ENCODE data around the gene OLAH.

OLAH gene

DNA sequence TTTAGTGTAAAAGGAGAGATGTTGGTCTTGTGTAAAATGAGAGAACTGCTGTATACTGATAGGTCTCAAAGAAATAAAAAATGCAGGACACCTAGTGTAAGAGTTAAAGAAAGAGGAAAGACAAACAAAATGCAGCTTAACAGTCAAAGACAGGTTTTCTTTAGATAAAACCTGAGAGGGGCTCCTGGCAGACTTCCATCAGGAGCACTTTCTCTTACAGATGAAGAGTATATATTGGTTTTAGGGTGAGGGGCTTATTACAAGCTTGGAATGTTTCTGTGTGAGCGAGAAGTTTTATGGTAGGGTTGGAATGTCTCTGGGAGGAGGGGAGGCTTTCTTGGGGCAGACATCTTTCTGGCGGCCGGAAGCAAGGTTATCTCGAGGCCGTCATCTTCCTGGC lies 28.6 kb downstream of the OLAH start:
- DNase-seq: no peak

DNA sequence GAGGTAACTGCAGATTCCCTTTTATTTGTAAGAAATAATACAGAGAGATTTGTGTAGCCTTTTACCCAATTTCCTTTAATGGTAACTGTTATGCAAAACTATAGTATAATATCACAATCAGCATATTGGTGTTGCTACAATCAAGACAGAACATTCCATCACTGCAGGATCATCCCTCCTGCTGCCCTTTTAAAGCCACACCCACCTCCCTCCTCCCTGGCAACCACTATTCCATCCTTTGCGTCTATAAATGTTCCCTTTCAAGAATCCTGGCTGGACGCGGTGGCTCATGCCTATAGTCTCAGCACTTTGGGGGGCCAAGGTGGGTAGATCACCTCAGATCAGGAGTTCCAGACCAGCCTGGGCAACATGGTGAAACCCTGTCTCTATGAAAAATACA lies 31.7 kb downstream of the OLAH start:
- DNase-seq: no peak

DNA sequence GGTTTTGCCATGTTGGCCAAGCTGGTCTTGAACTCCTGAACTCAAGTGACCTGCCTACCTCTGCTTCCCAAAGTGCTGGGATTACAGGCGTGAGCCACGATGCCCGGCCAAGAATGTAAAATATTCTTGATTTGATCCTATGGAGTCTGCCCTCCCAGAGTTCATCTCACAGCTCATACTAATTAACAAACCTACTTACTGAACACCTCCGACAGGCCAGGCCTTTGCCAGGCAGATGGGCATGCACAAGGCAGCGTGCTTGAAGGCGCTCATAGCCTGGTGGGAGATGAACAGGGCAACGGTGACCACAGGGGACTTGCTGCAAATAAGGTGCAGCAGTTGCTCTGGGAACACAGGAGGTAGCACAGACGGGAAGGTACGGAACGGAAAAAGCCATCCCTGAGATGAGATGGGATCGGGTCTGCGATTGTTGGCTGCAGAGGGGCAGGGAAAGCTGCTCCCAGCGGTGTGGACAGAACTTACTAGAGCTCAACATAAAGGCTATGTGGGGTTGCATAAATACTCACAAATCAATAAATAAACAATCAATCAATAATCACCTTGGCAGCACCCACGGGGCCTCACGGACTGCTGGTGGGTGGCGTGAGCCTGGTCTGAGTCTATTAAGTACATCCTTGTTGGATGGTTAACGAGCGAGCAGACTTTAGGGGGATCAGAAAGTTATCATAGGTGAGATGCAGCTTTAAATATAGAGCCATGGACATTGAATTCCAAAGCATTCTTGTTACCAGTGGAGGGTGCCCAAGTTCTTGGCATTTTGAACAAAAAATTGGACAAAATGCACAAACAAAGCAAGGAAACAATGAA lies 40.1 kb downstream of the OLAH start:
- DNase-seq: no peak

DNA sequence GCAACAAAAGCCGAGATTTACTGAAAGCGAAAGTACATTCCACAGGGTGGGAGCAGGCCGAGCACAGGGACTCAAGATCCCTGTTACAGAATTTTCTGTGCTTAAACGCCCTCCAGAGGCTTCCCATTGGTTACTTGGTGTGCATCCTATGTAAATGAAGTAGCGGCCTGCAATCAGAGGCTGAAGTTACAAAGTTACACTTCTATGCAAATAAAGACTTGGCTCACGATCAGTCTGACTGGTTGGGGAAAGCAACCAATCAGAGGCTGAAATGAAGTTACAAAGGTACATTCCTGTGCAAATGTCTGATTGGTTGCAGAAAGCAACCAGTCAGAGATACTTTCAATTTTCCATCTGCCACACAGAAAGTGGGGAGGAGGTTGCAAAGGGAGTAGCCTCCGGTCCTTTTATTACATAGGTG lies 40.8 kb downstream of the OLAH start:
- DNase-seq: no peak

DNA sequence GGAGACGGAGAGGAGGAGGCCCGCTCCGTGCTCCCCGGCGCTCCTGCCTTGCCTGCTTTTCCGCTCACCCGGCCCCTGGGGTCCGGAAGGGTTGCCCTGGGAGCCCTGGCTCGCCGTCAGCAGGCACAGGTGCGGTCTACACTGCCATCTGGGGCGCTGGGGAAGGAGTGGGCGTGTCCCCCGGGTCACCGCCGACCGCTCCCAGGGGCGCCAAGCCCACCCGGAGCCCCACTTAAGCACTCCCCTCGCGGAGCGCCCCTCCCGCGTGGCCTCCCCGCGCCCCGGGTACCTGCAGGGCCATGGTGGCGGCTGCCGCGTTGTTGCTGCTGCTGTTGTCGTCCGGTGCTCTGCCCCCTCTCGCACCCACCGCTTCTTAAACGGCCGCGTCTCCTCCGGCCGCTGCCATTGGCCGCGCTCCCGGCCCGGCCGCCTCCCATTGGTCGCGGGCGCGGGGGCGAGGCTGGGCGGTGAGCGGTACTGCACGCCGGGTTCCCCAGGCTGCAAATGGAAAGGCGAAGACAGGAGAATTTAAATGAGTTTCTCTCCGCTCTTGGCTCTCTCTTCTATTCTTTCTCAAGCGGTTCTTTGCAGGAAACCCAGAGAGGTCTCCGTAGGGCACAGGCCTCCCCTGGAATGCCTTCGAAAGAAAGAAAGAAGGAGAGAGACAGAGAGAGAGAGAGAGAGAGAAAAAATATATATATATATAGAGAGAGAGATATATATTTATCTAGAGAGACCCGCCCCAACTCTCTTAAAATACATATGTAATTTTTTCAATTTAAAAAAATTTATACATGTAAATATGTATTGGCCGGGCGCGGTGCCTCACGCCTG lies 44.9 kb downstream of the OLAH start, which contains the start of gene ACBD7:
ACBD7 (minus strand) TSS at position 349 of the 834 bp plus-strand sequence; CDS start at position 301, 48 bp downstream.
- peak; percentile 66 to 69 for DNase-seq

DNA sequence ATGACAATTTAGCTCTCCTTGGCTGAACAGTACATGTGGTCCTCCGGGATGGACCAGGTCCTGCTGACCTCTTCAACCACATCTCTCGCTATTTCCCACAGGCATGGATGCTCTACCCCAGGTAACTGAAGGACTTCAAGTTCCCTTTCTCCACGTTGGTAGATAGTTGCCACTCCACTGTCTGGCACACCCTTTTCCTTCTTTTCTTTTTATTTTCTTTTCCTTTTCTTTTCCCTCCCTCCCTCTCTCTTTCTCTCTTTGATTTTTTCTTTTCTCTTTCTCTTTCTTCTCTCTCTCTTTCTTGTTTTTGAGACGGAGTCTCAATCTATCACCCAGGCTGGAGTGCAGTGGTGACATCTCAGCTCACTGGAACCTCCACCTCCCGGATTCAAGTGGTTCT lies 47.7 kb downstream of the OLAH start:
- no peak for DNase-seq

DNA sequence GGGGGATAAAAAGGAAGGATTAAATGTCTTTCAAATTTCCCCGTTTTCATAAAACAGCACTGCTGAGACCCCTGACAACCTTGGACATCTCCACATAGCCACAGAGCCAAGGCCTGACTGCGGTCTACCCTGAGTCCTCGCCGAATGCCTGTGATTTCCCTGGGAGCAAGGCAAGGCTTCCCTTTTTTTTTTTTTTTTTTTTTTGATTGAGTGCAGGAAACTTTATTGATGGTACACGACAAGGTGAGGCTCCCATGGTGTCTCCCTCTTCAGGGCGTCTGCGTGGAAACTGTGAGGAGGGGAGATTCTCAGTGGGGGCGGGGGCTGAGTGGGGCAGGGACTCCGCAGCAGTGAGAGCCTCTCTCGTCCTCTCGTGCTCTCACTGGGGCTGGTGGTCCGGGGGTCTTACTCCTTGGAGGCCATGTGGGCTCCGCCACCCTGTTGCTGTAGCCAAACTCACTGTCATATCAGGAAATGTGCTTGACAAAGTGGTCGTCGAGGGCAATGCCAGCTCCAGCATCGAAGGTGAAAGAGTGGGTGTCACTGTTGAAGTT lies 49.2 kb downstream of the OLAH start:
- no peak for DNase-seq

DNA sequence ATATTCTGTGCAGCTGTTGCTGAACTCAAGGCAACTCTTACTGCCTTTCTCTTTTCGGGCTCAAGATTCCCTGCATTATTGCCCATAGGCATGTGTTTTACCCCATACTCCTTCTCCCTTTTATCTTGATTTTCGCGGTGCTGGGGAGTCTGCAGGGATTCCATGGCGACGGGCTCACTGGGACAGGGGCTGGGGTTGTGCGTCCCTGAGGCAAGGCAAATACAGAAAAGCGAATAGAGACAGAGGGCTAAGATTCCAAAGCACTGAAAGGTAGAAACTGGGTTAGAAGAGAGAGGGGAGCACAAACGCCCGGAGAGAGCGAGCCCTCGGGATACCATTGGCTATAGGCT lies 52.9 kb downstream of the OLAH start:
- no peak for DNase-seq

DNA sequence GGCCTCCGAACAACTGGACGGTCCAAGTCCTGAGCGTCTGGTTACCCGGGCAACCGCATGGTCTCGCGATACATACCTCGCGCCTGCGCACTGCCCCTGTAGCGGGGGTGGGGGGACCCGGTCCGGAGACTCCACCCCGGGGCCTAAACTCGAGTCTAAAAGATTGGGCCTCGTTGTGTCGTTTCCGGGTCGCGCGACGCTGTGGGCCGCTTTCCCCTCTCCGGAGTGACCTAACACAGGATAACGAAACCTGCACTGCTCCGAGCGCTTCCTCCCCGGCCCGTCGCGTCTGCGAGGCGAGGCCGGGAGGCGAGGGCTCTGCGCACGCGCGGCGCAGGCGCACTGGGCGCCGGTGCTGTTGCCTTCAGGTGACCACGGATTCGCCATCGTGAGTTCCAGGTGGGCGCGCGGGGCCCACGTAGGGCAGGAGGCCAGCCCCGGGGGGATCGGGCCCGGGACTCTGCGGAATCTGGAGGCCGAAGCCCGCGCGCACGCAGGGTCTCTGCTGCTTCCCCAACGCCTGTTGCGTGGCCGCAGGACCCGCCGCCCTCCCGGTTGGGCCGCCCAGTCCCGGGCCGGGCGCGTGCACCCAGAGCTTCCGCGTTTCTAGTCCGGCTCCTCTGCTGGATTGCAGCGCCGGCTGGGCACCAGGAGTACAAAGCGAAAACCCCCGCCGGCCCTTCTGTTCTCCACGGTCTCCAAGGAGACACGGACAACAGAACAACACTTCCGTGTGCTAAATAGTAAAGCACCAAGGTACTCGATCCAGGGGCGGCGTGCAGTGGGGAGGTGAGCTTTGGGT lies 53.5 kb downstream of the OLAH start, which contains the start of gene RPP38:
RPP38 (plus strand) TSS at position 345 of the 802 bp plus-strand sequence. CDS start 5,960 bp downstream, outside the sequence.
- DNase-seq: peak; percentile 90 to 92

DNA sequence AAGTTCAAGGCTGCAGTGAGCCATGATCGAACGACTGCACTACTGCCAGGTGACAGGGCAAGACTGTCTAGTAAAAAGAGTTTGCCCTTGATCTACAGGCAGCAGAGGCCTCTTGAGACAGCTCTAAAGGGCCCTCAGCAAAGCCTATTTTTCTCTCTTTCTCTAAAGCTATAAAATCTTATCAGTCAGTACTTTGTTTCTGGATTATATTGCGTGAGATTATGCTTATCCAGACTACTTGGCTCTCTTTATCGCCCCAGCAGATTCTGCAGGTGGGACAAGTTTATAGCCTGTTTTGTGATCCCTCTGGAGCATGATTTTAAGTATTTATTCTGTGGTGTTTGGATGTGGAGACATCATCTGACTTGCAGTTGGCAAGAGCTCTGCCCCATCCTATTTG lies 56.1 kb downstream of the OLAH start:
- no peak for DNase-seq

DNA sequence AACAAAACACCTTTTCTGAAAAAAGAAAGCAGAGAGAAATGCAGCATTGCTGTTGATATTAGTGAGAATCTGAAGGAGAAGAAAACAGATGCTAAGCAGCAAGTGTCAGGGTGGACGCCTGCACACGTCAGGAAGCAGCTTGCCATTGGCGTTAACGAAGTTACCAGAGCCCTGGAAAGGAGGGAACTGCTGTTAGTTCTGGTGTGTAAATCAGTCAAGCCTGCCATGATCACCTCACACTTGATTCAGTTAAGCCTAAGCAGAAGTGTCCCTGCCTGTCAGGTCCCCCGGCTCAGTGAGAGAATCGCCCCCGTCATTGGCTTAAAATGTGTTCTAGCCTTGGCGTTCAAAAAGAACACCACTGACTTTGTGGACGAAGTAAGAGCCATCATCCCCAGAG lies 59.8 kb downstream of the OLAH start:
- no peak for DNase-seq

DNA sequence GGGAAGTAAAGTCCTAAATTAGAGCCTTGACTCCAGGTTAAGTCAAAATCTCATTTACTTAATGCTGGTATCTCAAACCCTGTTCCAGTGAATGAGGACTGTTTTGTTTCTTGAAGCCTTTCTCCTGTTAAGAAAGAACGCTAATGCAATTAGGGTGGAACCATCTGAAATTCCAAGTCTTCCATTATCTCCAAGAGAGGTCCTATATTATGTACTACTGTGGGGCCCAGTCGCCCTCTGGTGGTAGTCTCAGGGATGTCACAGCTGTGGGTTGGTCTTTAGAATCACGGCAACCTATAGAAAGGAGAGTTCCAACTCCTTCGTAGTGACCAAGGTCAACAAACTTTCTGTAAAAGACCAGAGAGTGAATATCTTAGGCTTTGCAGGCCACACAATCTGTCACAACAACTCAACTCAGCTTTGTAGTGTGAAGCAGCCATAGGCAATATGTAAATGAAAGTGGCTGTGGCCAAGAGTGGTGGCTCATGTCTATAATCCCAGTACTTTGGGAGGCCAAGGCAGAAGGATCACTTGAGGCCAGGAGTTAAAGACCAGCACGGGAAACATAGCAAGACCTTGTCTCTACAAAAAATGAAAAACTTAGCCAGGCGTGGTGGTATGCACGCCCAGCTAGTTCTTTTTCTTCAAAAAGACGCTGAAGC lies 62.7 kb downstream of the OLAH start:
- peak; percentile 58 to 62 for DNase-seq

DNA sequence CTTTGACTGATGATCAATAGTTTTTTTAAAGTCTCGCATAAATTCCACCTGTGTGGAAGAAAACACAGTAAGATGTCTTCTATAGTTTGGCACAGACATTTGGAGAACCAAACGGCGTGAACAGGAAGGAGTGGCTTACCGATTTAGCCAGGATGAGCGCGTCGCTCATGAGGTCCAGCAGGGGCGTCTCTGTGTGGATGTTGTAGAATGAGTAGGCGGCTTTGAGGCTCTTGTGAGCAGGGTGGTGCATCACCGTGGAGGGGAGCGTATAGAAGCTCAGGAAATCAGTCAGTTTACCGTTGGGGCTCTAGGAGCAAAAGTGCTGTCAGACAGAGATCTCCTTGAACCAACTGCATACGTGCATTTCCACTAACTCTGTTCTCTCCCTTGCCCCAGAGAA lies 68.9 kb downstream of the OLAH start:
- no peak for DNase-seq

DNA sequence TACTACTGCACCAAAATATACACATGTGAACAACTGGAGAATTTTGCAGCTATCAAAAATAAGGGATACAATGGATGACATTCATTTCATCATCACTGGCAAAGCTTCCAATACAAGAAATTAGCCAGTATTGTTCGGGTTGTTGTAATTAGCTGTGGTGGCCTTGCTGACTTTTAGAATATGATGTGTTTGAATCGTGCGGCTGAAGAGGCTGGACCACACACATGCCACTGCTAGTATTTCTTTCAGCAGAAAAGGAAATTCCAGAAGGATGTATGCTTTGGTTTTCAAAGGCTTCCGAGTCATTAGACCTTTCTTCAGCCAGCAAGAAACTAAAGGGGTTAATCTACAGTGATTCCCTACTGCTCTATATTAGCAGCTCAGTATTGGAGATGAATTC lies 70.0 kb downstream of the OLAH start:
- DNase-seq: no peak

DNA sequence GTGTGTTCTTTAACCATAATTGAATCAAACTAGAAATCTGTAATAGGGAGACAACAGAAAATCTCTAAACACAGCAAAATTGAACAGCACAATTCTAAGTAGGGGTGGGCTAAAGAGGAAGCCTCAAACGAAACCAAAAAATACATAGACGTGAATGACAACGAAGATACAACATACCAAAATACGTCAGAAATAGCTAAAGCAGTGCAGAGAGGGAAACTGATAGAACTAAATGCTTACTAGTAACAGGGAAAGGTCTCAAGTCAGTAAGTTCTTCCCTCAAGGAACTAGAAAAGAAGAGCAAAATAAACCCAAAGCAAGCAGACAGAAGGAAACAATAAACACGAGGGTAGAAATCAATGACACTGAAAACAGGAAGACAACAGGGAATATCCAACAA lies 72.5 kb downstream of the OLAH start:
- DNase-seq: no peak

DNA sequence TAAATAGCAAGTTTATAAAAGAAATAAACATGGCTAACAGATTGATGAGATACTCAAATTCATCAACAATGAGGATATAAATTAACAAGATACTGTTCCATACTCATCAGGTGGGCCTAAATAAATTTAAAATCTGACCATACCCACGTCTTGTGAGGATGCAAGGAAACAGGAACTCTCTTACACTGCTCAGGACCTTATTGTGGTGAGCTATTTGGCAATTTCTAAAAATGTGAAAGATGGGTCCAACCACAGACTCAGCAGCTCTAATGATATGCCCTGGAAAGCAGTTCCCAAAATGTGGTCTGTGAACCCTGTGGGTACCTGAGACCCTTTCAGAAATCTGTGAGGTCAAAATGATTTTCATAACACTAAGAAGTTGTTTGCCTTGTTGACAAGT lies 74.9 kb downstream of the OLAH start:
- no peak for DNase-seq

DNA sequence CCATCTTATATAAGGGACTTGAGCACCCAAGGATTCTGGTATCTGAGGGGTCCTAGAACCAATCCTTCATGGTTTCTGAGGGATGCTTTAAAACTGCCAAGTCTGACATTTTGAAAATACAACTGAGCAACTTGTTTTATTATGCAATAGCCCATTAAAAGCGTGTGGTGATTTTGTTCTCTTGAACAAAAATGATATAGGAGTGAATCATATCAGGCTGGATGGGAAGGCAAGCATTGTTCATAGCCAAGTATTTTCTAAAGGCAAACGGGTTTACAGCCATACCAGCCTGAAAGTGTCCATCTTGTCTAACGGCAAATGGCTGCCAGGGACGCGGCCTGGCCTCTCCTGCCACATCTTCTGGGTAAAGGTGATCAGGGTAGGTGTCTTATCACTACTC lies 76.8 kb downstream of the OLAH start:
- no peak for DNase-seq

DNA sequence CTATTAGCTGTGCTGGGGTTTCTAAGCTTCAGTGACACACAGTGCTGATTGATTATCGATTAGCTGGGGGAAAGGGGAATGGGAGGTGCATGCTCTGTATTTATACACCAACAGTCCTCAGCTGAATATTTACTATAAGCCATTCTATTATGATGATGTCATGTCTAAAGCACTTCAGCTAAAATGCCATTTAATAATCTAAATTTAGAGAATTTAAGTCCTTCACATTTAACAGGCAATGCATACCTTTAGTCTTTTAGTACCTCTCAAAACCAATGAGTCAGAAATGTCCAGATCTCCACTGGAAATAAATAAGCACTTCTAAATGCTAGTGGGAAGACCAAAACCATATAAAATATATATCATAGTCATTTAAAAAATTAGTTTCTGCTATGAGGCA lies 78.0 kb downstream of the OLAH start:
- DNase-seq: no peak

DNA sequence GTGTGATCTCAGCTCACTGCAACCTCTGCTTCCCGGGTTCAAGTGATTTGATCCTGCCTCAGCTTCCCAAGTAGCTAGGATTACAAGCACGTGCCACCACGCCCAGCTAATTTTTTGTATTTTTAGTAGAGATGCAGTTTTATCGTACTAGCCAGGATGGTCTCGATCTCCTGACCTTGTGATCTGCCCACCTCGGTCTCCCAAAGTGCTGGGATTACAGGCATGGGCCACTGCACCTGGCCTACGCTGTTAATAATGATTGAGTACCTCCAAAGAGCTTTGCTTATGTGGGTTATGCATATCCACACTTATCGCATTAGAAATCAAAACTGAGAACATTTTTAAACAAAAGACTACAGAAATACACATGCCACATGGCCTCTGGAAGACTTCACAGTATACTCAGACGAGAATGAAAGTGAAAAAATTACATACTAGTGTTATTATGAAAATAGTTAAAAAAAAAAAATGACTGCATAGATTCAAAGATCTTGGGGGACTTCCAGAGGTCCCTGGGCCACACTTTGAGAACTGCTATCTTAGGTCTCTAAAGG lies 78.8 kb downstream of the OLAH start:
- no peak for DNase-seq

Measured in activated CD4-positive, alpha-beta T cell treated with anti-CD3 and anti-CD28 coated beads, Interleukin-2, amount 50 U/mL, for 4 hours (primary cell).